ENCODE data around the gene POC1A.

DNA sequence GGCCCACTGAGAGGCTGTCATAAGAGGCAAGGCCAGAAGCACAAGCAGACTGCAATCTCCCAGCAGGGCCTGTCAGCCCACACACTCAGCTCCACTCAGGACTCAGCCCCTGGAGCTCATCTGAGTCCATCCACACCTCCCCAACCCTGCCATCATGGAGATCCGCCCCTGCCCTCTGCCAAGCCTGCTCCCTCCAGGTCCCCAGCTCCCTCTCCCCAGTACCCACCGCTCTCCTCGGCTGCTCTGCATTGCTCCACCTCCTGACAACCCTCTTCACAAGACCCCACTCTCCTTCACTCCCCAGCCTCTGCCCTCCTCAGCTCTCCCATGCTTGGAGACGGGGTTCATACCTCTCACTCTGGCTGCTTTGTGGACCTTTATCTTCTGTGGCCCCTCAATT lies 11.1 kb downstream of the POC1A start:
- no peak for TF ChIP-seq YY1 (IDR thresholded peaks at IDR 0.05; ENCODE audit: insufficient read depth, insufficient read length)
- no peak for TF ChIP-seq SUZ12 (IDR thresholded peaks at IDR 0.05; ENCODE audit: extremely low read depth, insufficient read depth, insufficient read length)
- no peak for TF ChIP-seq ZNF274 (IDR thresholded peaks at IDR 0.05; ENCODE audit: low read depth, low read length)

Data from NT2/D1 (cell line).